Ascending aorta (tissue), 2 donors: ENCODE measurements around the gene TRIM24. TPM values are rescaled to one million over a fixed set of nuclear protein-coding genes. Genes with fewer than 3 reads are reported as not detected.

Source experiments
- DNase-seq, 2 donors: peaks; one replicate each; pipeline ENCODE4 v3.0.0-alpha.2; 2019; ENCODE audit warnings: low spot score in 2 of 2
- H3K27ac ChIP-seq, 2 donors: fragments of 200-600 bp; sonication (generic); one replicate each; pipeline ENCODE4 v1.5.1; 2016 to 2017; ENCODE audit warnings: mild to moderate bottlenecking in 1 of 2
- H3K27me3 ChIP-seq: fragments of 200-600 bp; sonication (generic); one replicate; pipeline ENCODE4 v1.5.1; 2017
- H3K36me3 ChIP-seq, 2 donors: fragments of 200-600 bp; sonication (generic); one replicate each; pipeline ENCODE4 v1.5.1; 2016
- H3K4me1 ChIP-seq, 2 donors: fragments of 200-600 bp; sonication (generic); one replicate each; pipeline ENCODE4 v1.5.1; 2016 to 2017; ENCODE audit warnings: mild to moderate bottlenecking in 1 of 2
- H3K4me3 ChIP-seq, 2 donors: fragments of 200-600 bp; sonication (generic); one replicate each; pipeline ENCODE4 v1.5.1; 2016 to 2017; ENCODE audit warnings: mild to moderate bottlenecking in 1 of 2
- H3K9me3 ChIP-seq, 2 donors: fragments of 200-600 bp; sonication (generic); one replicate each; pipeline ENCODE4 v1.5.1; 2016
- CTCF ChIP-seq, 3 experiments: fragments of 200-600 bp in 2 of 3; fragments of 450-650 bp in 1 of 3; sonication (generic) in 2 of 3; IDR thresholded peaks; one replicate each; pipeline ENCODE4 v1.5.1; 2016 to 2019; ENCODE audit warnings: antibody characterized with exemption in 3 of 3, mild to moderate bottlenecking in 1 of 3, moderate library complexity in 1 of 3
- intact Hi-C: fragments of 100-400 bp; cut with DNase I; formaldehyde crosslinking; loops from one replicate; pipeline ENCODE4 v1.15.1; 2023
- total RNA-seq: library from RNA; depleted of rRNA; stranded (reverse); fragments of >200 nt; gene quantifications from one replicate; pipeline ENCODE4 v1.1.0, GENCODE V29; 2016

The TRIM24 gene
- total RNA-seq, 1 donor from 2014 or later = 2.3 TPM

GRCh38 chr7:138519061-138519798 lies 59.2 kb downstream of the TRIM24 start:
- Histone ChIP-seq H3K36me3 (peaks cover 4 to 35% of the 10 kb centered on the region in 2 donors), H3K9me3 (no peaks in the 10 kb centered on the region), H3K4me1 (no peaks in the 10 kb centered on the region), H3K27me3 (no peaks in the 10 kb centered on the region), H3K27ac (no peak overlapping the region), H3K4me3 (no peak overlapping the region)
- intact Hi-C loops = no loop called here
- no peak for TF ChIP-seq CTCF (IDR thresholded peaks at IDR 0.05)
- no peak for DNase-seq

- TF ChIP-seq CTCF (IDR thresholded peaks at IDR 0.05) = no peak
Measured at GRCh38 chr7:138520742-138521141, 60.7 kb downstream of the TRIM24 start.

GRCh38 chr7:138521837-138522461 lies 61.9 kb downstream of the TRIM24 start:
- no peak for DNase-seq
- TF ChIP-seq CTCF (IDR thresholded peaks at IDR 0.05) = no peak
- no peaks in the 10 kb centered on the region for H3K27me3 ChIP-seq
- intact Hi-C loops = no loop called here
- H3K9me3 ChIP-seq = peaks cover 0 to 12% of the 10 kb centered on the region in 2 donors
- no peak overlapping the region for H3K27ac ChIP-seq
- no peaks in the 10 kb centered on the region for H3K4me1 ChIP-seq
- H3K36me3 ChIP-seq = peaks cover 3 to 39% of the 10 kb centered on the region in 2 donors
- H3K4me3 ChIP-seq = no peak overlapping the region

More at GRCh38 chr7:138520742-138521141, 60.7 kb downstream of the TRIM24 start:
- no peaks in the 10 kb centered on the region for H3K27me3 ChIP-seq
- no peaks in the 10 kb centered on the region for H3K4me1 ChIP-seq
- DNase-seq = no peak
- H3K27ac ChIP-seq = no peak overlapping the region
- no peak overlapping the region for H3K4me3 ChIP-seq
- intact Hi-C loops = no loop called here
- no peaks in the 10 kb centered on the region for H3K9me3 ChIP-seq
- peaks cover 4 to 32% of the 10 kb centered on the region in 2 donors for H3K36me3 ChIP-seq

- H3K36me3 ChIP-seq = peaks cover 8 to 46% of the 10 kb centered on the region in 2 donors
Measured at GRCh38 chr7:138524259-138524658, 64.2 kb downstream of the TRIM24 start.

GRCh38 chr7:138525757-138526156 lies 65.7 kb downstream of the TRIM24 start:
- Histone ChIP-seq H3K9me3 (peaks cover 15 to 29% of the 10 kb centered on the region in 2 donors), H3K4me3 (no peak overlapping the region), H3K4me1 (no peaks in the 10 kb centered on the region), H3K27me3 (no peaks in the 10 kb centered on the region), H3K27ac (no peak overlapping the region), H3K36me3 (peaks cover 8 to 36% of the 10 kb centered on the region in 2 donors)
- no peak for TF ChIP-seq CTCF (IDR thresholded peaks at IDR 0.05)
- DNase-seq = no peak
- intact Hi-C loops = no loop called here

More at GRCh38 chr7:138524259-138524658, 64.2 kb downstream of the TRIM24 start:
- no peaks in the 10 kb centered on the region for H3K27me3 ChIP-seq
- H3K9me3 ChIP-seq = peaks cover 15 to 29% of the 10 kb centered on the region in 2 donors
- DNase-seq = no peak
- H3K4me1 ChIP-seq = no peaks in the 10 kb centered on the region
- intact Hi-C loops = no loop called here
- TF ChIP-seq CTCF (IDR thresholded peaks at IDR 0.05) = no peak
- no peak overlapping the region for H3K4me3 ChIP-seq
- H3K27ac ChIP-seq = no peak overlapping the region
